HepG2 (cell line): ENCODE data around the gene IRS2. TPM values are rescaled to one million over a fixed set of nuclear protein-coding genes. Genes with fewer than 3 reads are reported as not detected.

Source experiments
- ATAC-seq: fragments of 200-7000 bp; cut with Tn5 transposase; 3 replicates; pipeline ENCODE4 v1.9.1; 2020; ENCODE audit warnings: mild to moderate bottlenecking, moderate library complexity
- BruUV-seq: library from RNA; stranded (reverse); fragments of 400-500 nt; replicated peaks from 2 replicates; lab custom pipeline; 2021; lab: Mats Ljungman, UMichigan
- CTCF ChIA-PET: fragments of 300-600 bp; formaldehyde crosslinking; extraction: SDS; loops from one replicate; lab custom pipeline; 2021; ENCODE audit warnings: low total read pairs, inconsistent platforms, low intra/inter-chr PET ratio; lab: Yijun Ruan, JAX
- POLR2A ChIA-PET: fragments of 350-600 bp; sonication (Branson Sonifier 250); formaldehyde crosslinking; loops from one replicate; lab custom pipeline; 2020; ENCODE audit warnings: antibody characterized with exemption, inconsistent platforms; lab: Yijun Ruan, JAX
- DNase-seq: peaks from one replicate; pipeline ENCODE4 v3.0.0-alpha.2; 2015; ENCODE audit warnings: low spot score
- FAIRE-seq: peaks from 3 replicates; lab custom pipeline; 2011; peaks lifted over from hg19 to GRCh38; lab: Jason Lieb, UNC
- H2AFZ ChIP-seq: one replicate; pipeline ENCODE4 v1.6.1; 2011; ENCODE audit warnings: low read length, inconsistent platforms
- H3K27ac ChIP-seq: fragments of 300-600 bp; 3 replicates; pipeline ENCODE4 v1.8.0; 2011; ENCODE audit warnings: mixed run types, mild to moderate bottlenecking, mixed read lengths, low read length, inconsistent platforms; ENCODE audit not compliant: insufficient read depth; ENCODE audit errors: extremely low read length
- H3K27me3 ChIP-seq, 2 experiments: fragments of 200-600 bp in 1 of 2; 2 replicates in 1 of 2; 3 replicates in 1 of 2; pipeline versions ENCODE4 v1.6.0 to v1.8.0; 2011; ENCODE audit warnings: low read length in 2 of 2, mild to moderate bottlenecking in 2 of 2, moderate library complexity in 2 of 2, inconsistent platforms in 1 of 2; ENCODE audit not compliant: insufficient read depth in 2 of 2, control insufficient read depth in 1 of 2
- H3K36me3 ChIP-seq, 2 experiments: fragments of 200-600 bp in 1 of 2; replicated peaks in 1 of 2; 2 replicates in 1 of 2; 3 replicates in 1 of 2; pipeline versions ENCODE4 v1.5.1 to v1.8.0; 2011; ENCODE audit warnings: low read length in 2 of 2, inconsistent platforms in 1 of 2; ENCODE audit not compliant: insufficient read depth in 2 of 2, control insufficient read depth in 1 of 2
- H3K4me1 ChIP-seq: 2 replicates; pipeline ENCODE4 v1.5.1; 2012; ENCODE audit warnings: low read length, inconsistent platforms; ENCODE audit not compliant: insufficient read depth
- H3K4me2 ChIP-seq: 2 replicates; pipeline ENCODE4 v1.6.0; 2011; ENCODE audit warnings: low read depth, low read length, inconsistent platforms
- H3K4me3 ChIP-seq, 3 experiments: fragments of 200-600 bp in 1 of 3; sonication (generic), shearing (Covaris generic) in 1 of 3; replicated peaks in 1 of 3; 2 replicates each; pipeline ENCODE4 v1.5.1; 2011 to 2016; ENCODE audit warnings: low read length in 3 of 3, inconsistent platforms in 2 of 3, low read depth in 2 of 3, mild to moderate bottlenecking in 2 of 3, control low read depth in 1 of 3, mixed read lengths in 1 of 3; ENCODE audit not compliant: insufficient read depth in 1 of 3
- H3K79me2 ChIP-seq: one replicate; pipeline ENCODE4 v1.6.1; 2011; ENCODE audit warnings: low read length, inconsistent platforms; ENCODE audit not compliant: insufficient read depth
- H3K9ac ChIP-seq: 2 replicates; pipeline ENCODE4 v1.6.0; 2011; ENCODE audit warnings: mild to moderate bottlenecking, low read depth, low read length, inconsistent platforms; ENCODE audit not compliant: insufficient read depth
- H3K9me3 ChIP-seq: 2 replicates; pipeline ENCODE4 v1.5.1; 2012; ENCODE audit warnings: mild to moderate bottlenecking, low read length
- H4K20me1 ChIP-seq: 2 replicates; pipeline ENCODE4 v1.6.0; 2011; ENCODE audit warnings: inconsistent platforms, mild to moderate bottlenecking, low read length, moderate library complexity; ENCODE audit not compliant: insufficient read depth
- AHR ChIP-seq: IDR thresholded peaks from 2 replicates; pipeline ENCODE4 v1.6.1; 2018; ENCODE audit warnings: missing genetic modification reagents, missing compliant biosample characterization
- ARID5B ChIP-seq: IDR thresholded peaks from 2 replicates; pipeline ENCODE4 v1.4.0; 2020; ENCODE audit warnings: mild to moderate bottlenecking, missing genetic modification reagents
- ATF5 ChIP-seq: sonication (generic); formaldehyde crosslinking; IDR thresholded peaks from 2 replicates; pipeline ENCODE4 v1.4.0; 2020; ENCODE audit warnings: mild to moderate bottlenecking, low read depth, missing genetic modification reagents
- ISL2 ChIP-seq: sonication (generic); formaldehyde crosslinking; IDR thresholded peaks from 2 replicates; pipeline ENCODE4 v1.5.0; 2020; ENCODE audit warnings: missing genetic modification reagents
- JUN ChIP-seq: sonication (generic); formaldehyde crosslinking; IDR thresholded peaks from 2 replicates; pipeline ENCODE4 v1.4.0; 2020; ENCODE audit warnings: mild to moderate bottlenecking, missing genetic modification reagents
- KLF12 ChIP-seq: sonication (generic); formaldehyde crosslinking; IDR thresholded peaks from 2 replicates; pipeline ENCODE4 v1.4.0; 2020; ENCODE audit warnings: missing genetic modification reagents, borderline replicate concordance
- PHF5A ChIP-seq: IDR thresholded peaks from one replicate; pipeline ENCODE4 v1.6.1; 2018; ENCODE audit warnings: low read depth, missing genetic modification reagents; ENCODE audit not compliant: unreplicated experiment
- RFXANK ChIP-seq: IDR thresholded peaks from 2 replicates; pipeline ENCODE4 v1.6.1; 2016
- SIN3B ChIP-seq: fragments of 150-350 bp; IDR thresholded peaks from 2 replicates; pipeline ENCODE4 v1.6.1; 2014; ENCODE audit warnings: low read length
- TCF7 ChIP-seq: sonication (generic); IDR thresholded peaks from 2 replicates; pipeline ENCODE4 v1.6.1; 2016; ENCODE audit warnings: antibody characterized with exemption, low read depth
- ZFAT ChIP-seq: sonication (generic); formaldehyde crosslinking; conservative IDR thresholded peaks from 2 replicates; pipeline ENCODE4 v1.8.1; 2023; ENCODE audit warnings: missing genetic modification reagents, inconsistent platforms
- ZKSCAN8 ChIP-seq: IDR thresholded peaks from 2 replicates; pipeline ENCODE4 v1.6.1; 2016; ENCODE audit warnings: borderline replicate concordance, missing genetic modification reagents, missing compliant biosample characterization
- ZNF253 ChIP-seq: sonication (generic); formaldehyde crosslinking; IDR thresholded peaks from 2 replicates; pipeline ENCODE4 v1.8.0; 2022; ENCODE audit warnings: mild to moderate bottlenecking, missing genetic modification reagents, borderline replicate concordance
- ZNF292 ChIP-seq: sonication (generic); formaldehyde crosslinking; IDR thresholded peaks from 2 replicates; pipeline ENCODE4 v1.8.1; 2022; ENCODE audit warnings: mild to moderate bottlenecking, low read depth, missing genetic modification reagents, borderline replicate concordance
- ZNF570 ChIP-seq: sonication (generic); formaldehyde crosslinking; IDR thresholded peaks from 2 replicates; pipeline ENCODE4 v1.4.0; 2020; ENCODE audit warnings: mild to moderate bottlenecking, missing genetic modification reagents, borderline replicate concordance
- ZNF580 ChIP-seq: IDR thresholded peaks from 2 replicates; pipeline ENCODE4 v1.6.1; 2016; ENCODE audit warnings: low read depth, borderline replicate concordance
- ZNF775 ChIP-seq: sonication (generic); formaldehyde crosslinking; IDR thresholded peaks from 2 replicates; pipeline ENCODE4 v1.4.0; 2020; ENCODE audit warnings: missing genetic modification reagents, mild to moderate bottlenecking, moderate library complexity, borderline replicate concordance
- WGBS: methylation state at CpG from one replicate; pipeline ENCODE4 v1.1.6; 2017; ENCODE audit warnings: low lambda C conversion rate; 5-methylcytosine and 5-hydroxymethylcytosine counted together
- in situ Hi-C: cut with HindIII; loops from 2 replicates; pipeline ENCODE4 v1.10.0; 2017; ENCODE audit warnings: low pct_unique_long_range_greater_than_20kb; ENCODE audit not compliant: extremely low pct_ligation_motif_present
- intact Hi-C: fragments of 100-400 bp; cut with micrococcal nuclease; formaldehyde crosslinking; loops from one replicate; pipeline ENCODE4 v1.10.0; 2022; ENCODE audit not compliant: unreplicated experiment
- polyA plus RNA-seq, 8 experiments: library from polyadenylated mRNA; depleted of rRNA in 3 of 8; stranded (reverse) in 7 of 8; unstranded in 1 of 8; fragments of >200 nt; fragmentation: Illumina TruSeq in 4 of 8; extraction: Trizol in 4 of 8; gene quantifications; 2 replicates each; pipeline versions ENCODE4 v1.2.1 to v1.2.3, GENCODE V29; 2011 to 2016; ENCODE audit warnings: low read depth in 4 of 8, missing spikeins in 1 of 8, mixed read lengths in 1 of 8; ENCODE audit not compliant: insufficient read depth in 1 of 8
- total RNA-seq, 5 experiments: library from RNA; depleted of rRNA; stranded (reverse); fragments of >200 nt; fragmentation: Illumina TruSeq; extraction: Trizol; gene quantifications; 2 replicates each; pipeline ENCODE4 v1.2.3, GENCODE V29; 2016; ENCODE audit warnings: low read depth in 1 of 5

IRS2 gene
- total and polyA plus RNA-seq, 2 of the 13 experiments (the other 11 are each of a cell fraction or from before 2014, with no cell fraction given) = 0.02 to 0.04 TPM

- no peaks in the 10 kb centered on the region for H3K36me3 ChIP-seq
- in situ Hi-C loops (no loop called here), intact Hi-C loops (no loop called here)
- H3K4me3 ChIP-seq = no peak overlapping the region
- H3K79me2 ChIP-seq = no peaks in the 10 kb centered on the region
- H4K20me1 ChIP-seq = no peaks in the 10 kb centered on the region
- no peak for TF ChIP-seq ZNF570 (CRISPR knock-in tag)
- TF ChIP-seq PHF5A = no peak
- no peaks in the 10 kb centered on the region for H3K27me3 ChIP-seq
- no peak overlapping the region for H3K9ac ChIP-seq
- H3K4me1 ChIP-seq = no peaks in the 10 kb centered on the region
- WGBS = 29% methylated on average over 3 of the region's 6 CpGs
- ChIA-PET POLR2A (no interaction called here), CTCF (no interaction called here)
- BruUV-seq = no TSS peak
- DNase-seq = no peak
- H3K27ac ChIP-seq = no peak overlapping the region
- no peak for FAIRE-seq
- no peak for ATAC-seq
- no peak overlapping the region for H2AFZ ChIP-seq
- no peak overlapping the region for H3K4me2 ChIP-seq
- no peaks in the 10 kb centered on the region for H3K9me3 ChIP-seq
These were observed 15.9 kb downstream of the IRS2 start for GRCh38 chr13:109770436-109770835.

GRCh38 chr13:109769921-109770320 is 16.5 kb downstream of the IRS2 start:
- Histone ChIP-seq H3K4me1 (no peaks in the 10 kb centered on the region), H3K27me3 (no peaks in the 10 kb centered on the region), H3K79me2 (no peaks in the 10 kb centered on the region), H3K4me2 (no peak overlapping the region), H3K27ac (no peak overlapping the region), H3K9ac (no peak overlapping the region), H4K20me1 (no peaks in the 10 kb centered on the region), H3K9me3 (no peaks in the 10 kb centered on the region), H2AFZ (no peak overlapping the region), H3K4me3 (no peak overlapping the region), H3K36me3 (no peaks in the 10 kb centered on the region)
- FAIRE-seq (no peak), DNase-seq (no peak), ATAC-seq (no peak)
- in situ Hi-C loops = no loop called here
- 13% methylated on average over 5 of the region's 5 CpGs for WGBS
- intact Hi-C loops = no loop called here
- POLR2A ChIA-PET = no interaction called here
- BruUV-seq = no TSS peak
- CTCF ChIA-PET = no interaction called here
- TF ChIP-seq ARID5B (CRISPR knock-in tag) (no peak), ZFAT (CRISPR knock-in tag) (no peak), TCF7 (no peak), ISL2 (no peak), ZNF580 (CRISPR knock-in tag) (no peak), ZNF253 (CRISPR knock-in tag) (no peak), SIN3B (no peak), RFXANK (CRISPR knock-in tag) (no peak), ATF5 (CRISPR knock-in tag) (no peak), ZNF292 (CRISPR knock-in tag) (no peak), ZKSCAN8 (no peak), ZNF775 (no peak), KLF12 (CRISPR knock-in tag) (no peak), AHR (CRISPR knock-in tag) (no peak), JUN (CRISPR knock-in tag) (no peak)
